IPS-18c (cell line): ENCODE data around the gene FXYD7.

Source experiments
- H3K4me3 ChIP-seq: 2 replicates; pipeline ENCODE4 v1.7.0; 2013; ENCODE audit warnings: low read depth, mild to moderate bottlenecking, low read length, moderate library complexity; ENCODE audit not compliant: insufficient read depth
- H3K9me3 ChIP-seq: one replicate; pipeline ENCODE4 v1.6.1; 2013; ENCODE audit warnings: mild to moderate bottlenecking, low read length, moderate library complexity; ENCODE audit not compliant: control insufficient read depth, insufficient read depth

Gene FXYD7

GRCh38 chr19:35106898-35107541 lies 36.0 kb upstream of the FXYD7 start:
- H3K4me3 ChIP-seq, result no peak overlapping the region
- H3K9me3 ChIP-seq, result peaks cover 2% of the 10 kb centered on the region

DNA sequence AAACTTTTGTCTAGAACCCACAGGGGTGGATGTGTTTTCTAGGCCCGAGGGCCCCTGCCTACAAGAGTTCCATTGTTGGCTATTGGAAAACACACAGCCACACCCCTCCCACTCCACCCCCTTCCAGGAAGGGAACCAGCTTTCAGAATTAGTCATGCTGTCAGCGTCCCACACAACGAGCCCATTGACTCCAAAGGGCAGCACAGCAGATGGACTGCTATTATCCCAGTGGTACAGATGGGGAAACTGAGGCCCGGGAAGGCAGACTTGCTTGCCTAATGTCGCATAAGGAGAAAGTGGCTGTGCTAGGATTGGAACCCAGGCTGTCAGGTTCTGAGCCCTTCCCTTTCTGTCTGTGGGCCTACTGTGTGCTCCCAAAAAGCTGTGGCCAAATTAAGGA lies 35.5 kb upstream of the FXYD7 start:
- Histone ChIP-seq H3K9me3 (peaks cover 2% of the 10 kb centered on the region), H3K4me3 (no peak overlapping the region)

DNA sequence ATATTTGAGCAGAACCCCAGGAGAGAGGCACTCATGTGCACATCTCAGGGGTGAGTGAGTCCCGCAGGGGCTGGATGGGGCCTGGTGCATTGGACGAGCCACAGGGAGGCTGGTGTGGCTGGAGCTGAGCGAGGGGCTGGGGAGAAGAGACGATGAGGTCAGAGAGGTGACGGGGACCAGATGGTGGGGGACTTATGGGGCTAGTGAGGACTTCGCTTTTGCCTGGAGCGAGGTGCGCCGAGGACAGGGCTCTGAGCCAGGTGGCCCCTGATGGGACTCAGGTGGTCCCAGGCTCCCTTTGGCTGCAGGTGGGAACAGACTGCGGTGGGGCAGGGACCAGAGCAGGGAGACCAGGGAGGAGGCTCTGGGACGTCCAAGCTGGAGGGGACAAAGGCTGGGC lies 34.3 kb upstream of the FXYD7 start:
- Histone ChIP-seq H3K9me3 (peaks cover 2% of the 10 kb centered on the region), H3K4me3 (no peak overlapping the region)

DNA sequence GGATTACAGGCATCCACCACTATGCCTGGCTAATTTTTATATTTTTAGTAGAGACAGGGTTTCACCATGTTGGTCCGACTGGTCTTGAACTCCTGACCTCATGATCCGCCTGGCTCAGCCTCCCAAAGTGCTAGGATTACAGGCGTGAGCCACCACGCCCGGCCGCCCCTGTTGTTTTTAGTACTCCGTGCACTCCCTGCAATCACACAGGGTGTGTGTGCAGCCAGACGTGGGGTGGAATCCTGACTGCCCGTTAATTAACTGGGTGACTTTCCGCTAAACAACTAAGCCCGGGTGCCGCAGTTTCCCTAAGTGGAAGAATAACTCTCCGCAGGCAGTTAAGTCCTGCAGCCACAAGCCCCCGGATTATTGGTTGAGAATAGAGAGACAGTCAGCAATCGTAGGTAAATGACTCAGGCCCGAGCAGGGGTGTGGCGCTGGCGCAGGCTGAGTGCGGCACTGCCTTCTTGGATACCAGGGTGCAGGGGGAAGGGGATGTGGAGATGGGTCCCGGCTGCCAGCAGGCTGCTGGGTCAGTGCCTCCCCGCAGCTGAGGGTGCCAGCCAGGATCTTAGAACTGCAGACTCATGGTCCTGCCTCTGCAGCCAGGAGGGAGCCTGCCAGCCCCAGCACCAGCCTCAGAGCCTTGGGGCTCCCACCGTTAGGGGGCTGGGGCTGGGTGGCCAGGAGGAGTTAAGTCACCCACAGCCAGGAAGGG lies 33.5 kb upstream of the FXYD7 start:
- peaks cover 2% of the 10 kb centered on the region for H3K9me3 ChIP-seq
- H3K4me3 ChIP-seq, result no peak overlapping the region

GRCh38 chr19:35110974-35111373 lies 32.1 kb upstream of the FXYD7 start:
- no peak overlapping the region for H3K4me3 ChIP-seq

GRCh38 chr19:35112995-35113688 lies 29.9 kb upstream of the FXYD7 start:
- Histone ChIP-seq H3K4me3 (no peak overlapping the region), H3K9me3 (no peaks in the 10 kb centered on the region)

More at GRCh38 chr19:35110974-35111373, 32.1 kb upstream of the FXYD7 start:
- H3K9me3 ChIP-seq, result no peaks in the 10 kb centered on the region

DNA sequence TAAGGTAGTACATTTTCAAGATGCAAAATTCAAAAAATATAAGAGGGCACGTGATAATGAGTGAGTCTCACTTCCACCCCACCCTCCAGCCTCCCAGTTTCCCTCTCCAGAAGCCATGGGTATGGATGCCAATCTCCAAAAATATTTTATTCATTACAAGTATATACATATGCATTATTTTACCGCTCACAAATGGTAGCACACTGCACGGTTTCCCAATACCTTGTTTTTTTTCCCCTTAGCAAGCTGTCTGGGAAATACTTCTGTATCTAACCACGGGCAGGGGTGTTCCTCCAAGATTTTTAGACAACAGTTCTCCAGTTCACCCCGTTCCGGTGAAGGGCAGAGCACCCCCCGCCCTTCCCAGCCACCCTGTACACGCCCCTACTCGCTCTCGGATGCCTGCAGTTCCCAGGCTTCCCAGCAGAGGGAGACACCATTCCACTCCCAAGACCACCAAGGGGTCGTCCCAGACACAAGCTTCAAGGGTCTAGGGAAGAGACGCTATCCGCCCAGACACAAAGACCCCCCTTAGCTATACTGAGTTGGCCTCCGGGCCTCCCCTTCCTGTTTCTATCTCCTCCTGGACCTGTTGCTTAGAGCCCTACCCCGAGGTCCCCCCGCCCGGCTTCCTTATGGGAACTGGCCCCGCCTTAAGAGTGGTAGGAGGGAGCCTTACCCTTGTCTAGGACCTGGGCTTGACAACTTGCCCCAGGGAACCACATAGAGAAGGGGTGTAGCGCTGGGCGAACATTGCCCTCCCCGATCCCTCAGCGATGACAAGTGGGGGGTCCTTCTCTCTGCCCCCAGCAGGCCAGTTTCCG lies 28.5 kb upstream of the FXYD7 start:
- Histone ChIP-seq H3K9me3 (no peaks in the 10 kb centered on the region), H3K4me3 (peak overlapping the region; percentile 45; the same call in 1 of the 2 replicates)

DNA sequence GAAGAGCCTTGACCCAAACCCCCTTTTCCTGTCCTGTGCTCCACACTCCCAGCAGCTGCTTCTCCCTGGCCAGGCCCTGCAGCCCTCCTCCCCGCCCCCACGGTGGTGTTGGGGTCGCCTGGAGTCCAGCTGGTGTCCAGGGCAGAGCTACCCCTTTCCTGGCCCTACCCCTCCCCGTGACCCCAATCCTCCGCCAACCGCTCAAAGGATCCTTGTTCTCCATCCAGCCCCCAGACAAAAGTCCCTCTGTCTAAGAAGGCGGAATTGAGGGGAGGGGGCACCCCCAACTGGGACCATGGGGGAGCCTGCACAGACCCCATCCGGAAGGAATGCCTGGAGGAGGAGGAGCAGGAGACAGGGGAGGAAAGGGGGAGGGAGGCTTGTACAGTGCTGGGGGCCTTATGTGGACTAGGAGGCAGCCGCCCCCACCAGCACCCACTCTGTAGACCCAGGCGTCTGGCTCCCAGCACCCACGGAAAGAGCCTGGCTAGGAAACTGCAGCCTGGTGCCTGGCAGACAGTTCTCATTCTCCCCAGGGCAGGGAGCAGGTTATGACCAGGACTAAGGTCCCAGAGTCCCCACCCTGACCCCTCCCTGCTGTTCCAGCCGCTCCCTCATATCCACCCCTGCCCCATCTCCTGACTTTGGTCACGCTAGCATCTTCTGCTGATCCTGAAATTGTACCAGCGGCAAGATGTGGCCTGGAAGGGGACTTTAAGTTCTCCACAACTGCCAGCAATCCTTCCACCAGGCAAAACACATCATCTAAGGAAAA lies 27.7 kb upstream of the FXYD7 start, which contains the start of gene FXYD3:
TSS of gene FXYD3 (plus strand) at position 647 of the 775 bp plus-strand sequence. CDS start 3,554 bp downstream, outside the sequence.
- Histone ChIP-seq H3K9me3 (no peaks in the 10 kb centered on the region), H3K4me3 (peak within 1 kb of the TSS; percentile 45; the same call in 1 of the 2 replicates)

DNA sequence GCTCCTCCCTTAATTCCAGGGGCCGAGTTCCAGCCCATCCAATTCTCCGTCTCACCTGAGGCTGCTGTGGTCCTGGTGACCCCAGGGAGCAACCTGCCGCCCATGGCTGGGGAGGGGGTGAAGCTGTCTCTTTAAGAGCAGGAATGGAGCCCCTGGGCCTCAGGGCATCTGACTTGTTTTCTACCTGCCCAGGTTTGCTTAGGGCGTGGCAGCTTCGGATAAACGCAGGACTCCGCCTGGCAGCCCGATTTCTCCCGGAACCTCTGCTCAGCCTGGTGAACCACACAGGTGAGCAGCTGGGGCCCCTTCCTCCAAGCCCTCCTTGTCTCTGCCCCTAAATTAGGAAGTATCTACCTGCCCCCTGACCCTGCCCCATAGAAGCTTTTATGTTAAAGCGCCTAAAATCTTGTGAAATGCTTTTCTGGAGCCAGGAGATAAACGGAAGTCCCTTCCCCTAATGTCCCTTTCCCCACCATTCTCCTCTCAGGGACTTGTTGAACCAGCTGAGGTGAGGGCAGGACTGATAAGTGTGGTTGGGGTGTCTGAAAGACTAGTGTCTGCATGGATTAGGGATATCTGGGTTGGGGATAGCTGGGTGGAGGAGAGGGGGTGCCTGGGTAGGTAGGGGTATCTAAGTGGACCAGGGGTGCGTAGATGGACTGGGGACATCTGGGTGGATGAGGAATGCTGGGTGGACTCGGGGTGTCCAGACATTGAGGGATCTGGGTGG lies 26.8 kb upstream of the FXYD7 start:
- Histone ChIP-seq H3K9me3 (no peaks in the 10 kb centered on the region), H3K4me3 (no peak overlapping the region)

- Histone ChIP-seq H3K4me3 (no peak overlapping the region), H3K9me3 (no peaks in the 10 kb centered on the region)
These were observed 25.9 kb upstream of the FXYD7 start for GRCh38 chr19:35117116-35117515.

DNA sequence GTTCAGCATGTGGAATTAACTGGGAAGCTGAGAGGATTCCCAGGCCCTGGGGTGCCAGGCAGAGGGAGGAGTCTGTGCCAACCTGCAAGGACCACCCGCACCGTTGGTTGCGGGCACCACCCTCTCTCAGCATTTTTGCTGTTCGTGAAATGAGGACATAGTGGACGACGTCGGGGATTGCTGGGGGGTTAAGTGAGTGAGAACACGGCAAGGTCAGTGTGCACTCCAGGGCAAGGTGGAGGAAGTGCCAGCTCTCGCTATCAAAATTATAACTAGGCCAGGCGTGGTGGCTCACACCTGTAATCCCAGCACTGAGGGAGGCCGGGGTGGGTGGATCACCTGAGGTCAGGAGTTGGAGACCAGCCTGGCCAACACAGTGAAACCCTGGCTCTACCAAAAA lies 25.3 kb upstream of the FXYD7 start:
- H3K9me3 ChIP-seq, result no peaks in the 10 kb centered on the region
- no peak overlapping the region for H3K4me3 ChIP-seq

- H3K9me3 ChIP-seq, result no peaks in the 10 kb centered on the region
- no peak overlapping the region for H3K4me3 ChIP-seq
These were observed 24.6 kb upstream of the FXYD7 start for GRCh38 chr19:35118268-35119020.

DNA sequence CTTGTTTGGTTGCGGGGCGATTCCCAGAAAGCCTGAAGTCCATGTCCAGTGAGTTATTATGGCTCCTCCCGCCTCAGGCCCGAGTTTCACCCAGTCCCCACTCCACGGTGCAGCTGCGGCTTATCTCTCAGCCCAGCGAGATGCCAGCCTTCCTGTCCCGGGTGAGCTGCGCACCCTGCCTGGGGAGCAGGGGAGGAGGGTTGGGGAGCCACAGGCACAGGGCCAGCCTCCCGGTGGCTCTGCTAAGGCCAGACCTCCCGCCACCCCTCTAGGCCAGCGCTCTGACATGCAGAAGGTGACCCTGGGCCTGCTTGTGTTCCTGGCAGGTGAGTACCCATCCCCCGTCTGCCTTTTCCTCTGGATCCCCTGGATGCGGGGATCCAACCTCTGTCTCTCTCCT lies 24.0 kb upstream of the FXYD7 start:
- Histone ChIP-seq H3K9me3 (no peaks in the 10 kb centered on the region), H3K4me3 (no peak overlapping the region)

DNA sequence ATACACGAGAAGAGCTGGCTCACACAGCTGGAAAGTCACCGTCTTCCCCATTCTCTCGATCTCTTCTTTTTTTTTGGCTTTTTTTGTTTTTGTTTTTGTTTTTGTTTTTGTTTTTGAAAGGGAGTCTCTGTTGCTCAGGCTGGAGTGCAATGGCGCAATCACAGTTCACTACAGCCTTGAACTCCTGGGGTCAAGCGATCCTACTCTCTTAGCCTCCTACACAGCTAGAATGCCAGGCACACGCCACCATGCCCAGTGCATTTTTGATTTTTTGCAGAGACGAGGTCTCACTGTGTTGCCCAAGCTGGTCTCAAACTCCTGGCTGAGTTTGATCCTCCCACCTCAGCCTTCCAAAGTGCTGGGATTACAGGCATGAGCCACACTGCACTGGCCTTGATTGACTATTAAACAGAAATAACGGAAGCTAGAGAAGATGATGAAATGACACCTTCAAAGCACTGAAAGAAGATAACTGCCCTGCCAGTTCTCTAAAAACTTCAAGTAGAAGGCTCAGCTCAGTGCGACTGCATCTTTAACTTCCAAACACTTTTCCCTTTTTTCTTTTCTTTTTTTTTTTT lies 23.4 kb upstream of the FXYD7 start:
- no peaks in the 10 kb centered on the region for H3K9me3 ChIP-seq
- H3K4me3 ChIP-seq, result no peak overlapping the region

DNA sequence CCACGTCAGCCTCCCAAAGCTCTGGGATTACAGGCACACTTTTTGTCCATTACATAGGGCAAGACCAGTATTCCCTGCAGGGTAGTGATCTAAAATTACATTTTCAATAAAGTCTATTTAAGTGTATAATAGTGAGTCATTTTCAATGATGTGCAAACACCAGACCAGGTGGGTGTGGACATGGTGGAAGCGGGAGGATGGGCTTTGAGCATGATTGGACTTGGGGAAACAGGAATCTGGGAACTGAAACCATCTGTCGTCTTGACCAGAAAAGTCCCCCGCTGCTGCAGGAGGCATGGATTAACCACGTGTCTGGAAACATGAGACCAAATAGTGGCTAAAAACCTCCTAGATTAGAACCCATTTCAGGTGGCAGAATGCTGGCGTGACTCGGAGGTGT lies 22.6 kb upstream of the FXYD7 start:
- H3K4me3 ChIP-seq, result no peak overlapping the region
- H3K9me3 ChIP-seq, result no peaks in the 10 kb centered on the region
